HCT116 (cell line): Measurements from ENCODE around the gene VTI1A. TPM values are rescaled to one million over a fixed set of nuclear protein-coding genes. Genes with fewer than 3 reads are reported as not detected.

Source experiments
- ATAC-seq: fragments of 200-7000 bp; cut with Tn5 transposase; 2 replicates; pipeline ENCODE4 v1.9.1; 2020; ENCODE audit warnings: mild to moderate bottlenecking, moderate library complexity
- BruUV-seq: library from RNA; stranded (reverse); fragments of 400-500 nt; replicated peaks from 2 replicates; lab custom pipeline; 2021; lab: Mats Ljungman, UMichigan
- CTCF ChIA-PET: fragments of 300-600 bp; sonication (Branson Sonifier 250); formaldehyde crosslinking; loops from one replicate; lab custom pipeline; 2021; ENCODE audit warnings: antibody characterized with exemption; lab: Charles Lee
- POLR2A ChIA-PET: fragments of 300-600, 350-600 bp; sonication (Branson Sonifier 250); formaldehyde crosslinking; loops from one replicate; lab custom pipeline; 2021; ENCODE audit warnings: antibody characterized with exemption; lab: Charles Lee
- RAD21 ChIA-PET, 2 experiments: fragments of 300-600 bp; sonication (Branson Sonifier 250); formaldehyde crosslinking; loops; one replicate each; lab custom pipeline; 2023; ENCODE audit warnings: low total read pairs in 2 of 2; ENCODE audit not compliant: uncharacterized antibody in 2 of 2, unreplicated experiment in 2 of 2, low non-redundant PET in 1 of 2; lab: Charles Lee
- DNase-seq: peaks from one replicate; pipeline ENCODE4 v3.0.0-alpha.2; 2010; ENCODE audit warnings: low read depth, low spot score
- H2AFZ ChIP-seq: fragments of 200-600 bp; shearing (Covaris generic), sonication (generic); 2 replicates; pipeline ENCODE4 v1.6.1; 2017; ENCODE audit warnings: low read depth, mixed run types, mixed read lengths, antibody characterized with exemption, low read length; ENCODE audit not compliant: poor library complexity, severe bottlenecking
- H3K27ac ChIP-seq: 2 replicates; pipeline ENCODE4 v1.5.1; 2012; ENCODE audit warnings: low read depth, low read length
- H3K27me3 ChIP-seq: fragments of 200-600 bp; sonication (generic); 2 replicates; pipeline ENCODE4 v1.6.1; 2016; ENCODE audit warnings: mixed run types, low read length, mixed read lengths; ENCODE audit not compliant: insufficient read depth
- H3K36me3 ChIP-seq, 2 experiments: fragments of 200-500 bp in 1 of 2; fragments of 200-600 bp in 1 of 2; sonication (Bioruptor generic) in 1 of 2; sonication (generic) in 1 of 2; 2 replicates each; pipeline versions ENCODE4 v1.5.1 to v1.6.1; 2014 to 2016; ENCODE audit warnings: low read length in 2 of 2, inconsistent platforms in 1 of 2, mixed read lengths in 1 of 2, mixed run types in 1 of 2; ENCODE audit not compliant: insufficient read depth in 2 of 2, control insufficient read depth in 1 of 2
- H3K4me1 ChIP-seq, 2 experiments: fragments of 200-600 bp in 1 of 2; sonication (generic) in 1 of 2; 2 replicates each; pipeline versions ENCODE4 v1.5.1 to v1.6.1; 2012 to 2017; ENCODE audit warnings: low read length in 2 of 2, inconsistent platforms in 1 of 2, mild to moderate bottlenecking in 1 of 2, mixed read lengths in 1 of 2, mixed run types in 1 of 2, moderate library complexity in 1 of 2; ENCODE audit not compliant: insufficient read depth in 2 of 2, control insufficient read depth in 1 of 2
- H3K4me2 ChIP-seq: fragments of 200-600 bp; sonication (generic); 2 replicates; pipeline ENCODE4 v1.6.1; 2017; ENCODE audit warnings: mixed run types, low read length, mixed read lengths
- H3K4me3 ChIP-seq, 2 experiments: fragments of 200-600 bp in 1 of 2; sonication (generic) in 1 of 2; replicated peaks in 1 of 2; 2 replicates each; pipeline ENCODE4 v1.5.1; 2011 to 2016; ENCODE audit warnings: low read length in 2 of 2, control low read depth in 1 of 2, low read depth in 1 of 2, mild to moderate bottlenecking in 1 of 2, mixed read lengths in 1 of 2, mixed run types in 1 of 2
- H3K79me2 ChIP-seq: fragments of 200-600 bp; sonication (generic); 2 replicates; pipeline ENCODE4 v1.6.1; 2017; ENCODE audit warnings: mild to moderate bottlenecking, mixed run types, low read length, moderate library complexity, mixed read lengths; ENCODE audit not compliant: insufficient read depth
- H3K9ac ChIP-seq: fragments of 200-600 bp; sonication (generic); 2 replicates; pipeline ENCODE4 v1.6.1; 2016; ENCODE audit warnings: low read length, mixed read lengths
- H3K9me2 ChIP-seq: fragments of 200-600 bp; sonication (generic), shearing (Covaris generic); 2 replicates; pipeline ENCODE4 v1.6.1; 2017; ENCODE audit warnings: mixed run types, mild to moderate bottlenecking, moderate library complexity; ENCODE audit not compliant: insufficient read depth
- H3K9me3 ChIP-seq, 2 experiments: fragments of 200-500 bp in 1 of 2; fragments of 200-600 bp in 1 of 2; sonication (Bioruptor generic) in 1 of 2; sonication (generic) in 1 of 2; 2 replicates each; pipeline ENCODE4 v1.6.1; 2014 to 2017; ENCODE audit warnings: low read length in 2 of 2, mixed read lengths in 2 of 2, inconsistent platforms in 1 of 2, low read depth in 1 of 2, mild to moderate bottlenecking in 1 of 2, mixed run types in 1 of 2, moderate library complexity in 1 of 2; ENCODE audit not compliant: control insufficient read depth in 1 of 2, insufficient read depth in 1 of 2
- H4K20me1 ChIP-seq: fragments of 200-600 bp; sonication (generic), shearing (Covaris generic); 2 replicates; pipeline ENCODE4 v1.6.1; 2017; ENCODE audit warnings: mixed run types, mild to moderate bottlenecking, moderate library complexity; ENCODE audit not compliant: insufficient read depth
- CTCF ChIP-seq, 3 experiments: fragments of 200-600 bp in 1 of 3; sonication (generic) in 1 of 3; IDR thresholded peaks in 2 of 3; conservative IDR thresholded peaks in 1 of 3; 2 replicates each; pipeline ENCODE4 v1.5.1; 2012 to 2017; ENCODE audit warnings: low read depth in 2 of 3, low read length in 2 of 3, antibody characterized with exemption in 1 of 3, borderline replicate concordance in 1 of 3, control low read depth in 1 of 3, mild to moderate bottlenecking in 1 of 3, mixed read lengths in 1 of 3, mixed run types in 1 of 3, moderate library complexity in 1 of 3; ENCODE audit not compliant: insufficient read depth in 1 of 3
- JUND ChIP-seq: IDR thresholded peaks from 2 replicates; pipeline ENCODE4 v1.6.1; 2012
- MAX ChIP-seq: IDR thresholded peaks from 2 replicates; pipeline ENCODE4 v1.6.1; 2012
- RAD21 ChIP-seq: IDR thresholded peaks from 2 replicates; pipeline ENCODE4 v1.6.1; 2012; ENCODE audit warnings: low read depth, mild to moderate bottlenecking
- SIN3A ChIP-seq: IDR thresholded peaks from 2 replicates; pipeline ENCODE4 v1.6.1; 2012; ENCODE audit warnings: low read depth
- SRF ChIP-seq: IDR thresholded peaks from 2 replicates; pipeline ENCODE4 v1.6.1; 2012; ENCODE audit warnings: low read depth
- TCF7L2 ChIP-seq: IDR thresholded peaks from 2 replicates; pipeline ENCODE4 v1.7.0; 2011; ENCODE audit warnings: borderline replicate concordance, inconsistent platforms; ENCODE audit not compliant: insufficient read depth, insufficient read length; ENCODE audit errors: extremely low read depth
- ZFX ChIP-seq: fragments of 450-650 bp; IDR thresholded peaks from 2 replicates; pipeline ENCODE4 v1.6.1; 2017
- ZNF274 ChIP-seq: fragments of 200-500 bp; sonication (Bioruptor generic); IDR thresholded peaks from 2 replicates; pipeline ENCODE4 v1.6.1; 2014; ENCODE audit warnings: mild to moderate bottlenecking, low read depth, low read length, inconsistent platforms
- intact Hi-C: fragments of 100-400 bp; cut with micrococcal nuclease; formaldehyde crosslinking; loops from 2 replicates; pipeline ENCODE4 v1.10.0; 2022
- total RNA-seq: library from RNA; stranded (reverse); gene quantifications from one replicate; pipeline ENCODE4 v1.2.1, GENCODE V29; 2021; ENCODE audit not compliant: unreplicated experiment

VTI1A gene
- total RNA-seq, 1 experiment from 2014 or later = 80.7 TPM

DNA sequence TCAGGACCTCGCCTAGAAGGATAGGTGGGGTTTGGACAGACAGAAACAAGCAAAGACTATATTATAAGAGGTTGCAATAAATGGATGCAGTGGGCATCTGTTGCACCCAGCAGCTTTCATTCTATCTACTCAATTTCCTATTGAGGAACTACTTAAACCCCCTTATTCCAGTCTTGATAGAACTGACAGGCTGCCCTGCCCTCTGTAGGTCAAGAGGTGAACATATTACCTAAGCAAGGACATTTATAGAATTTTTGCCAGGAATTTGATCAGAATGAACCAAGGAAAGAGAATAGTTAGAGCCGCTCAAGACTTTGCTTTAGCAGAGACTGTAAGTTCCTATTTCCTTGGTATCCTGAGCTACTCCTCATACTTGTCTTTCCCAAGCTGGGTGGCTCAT is 9.5 kb downstream of the VTI1A start:
- no peak overlapping the region for H2AFZ ChIP-seq
- POLR2A ChIA-PET = no interaction called here
- H3K27ac ChIP-seq = no peak overlapping the region
- CTCF ChIA-PET = interaction anchor here (1.0 to 1.9 kb wide), 2 partner anchors 16 to 17 kb away, joined by 4 to 8 read pairs; no protein-coding TSS in a partner anchor
- intact Hi-C loops = no loop called here
- no peak overlapping the region for H3K4me3 ChIP-seq
- ATAC-seq (peak; percentile 57), DNase-seq (no peak)
- no TSS peak for BruUV-seq
- no peaks in the 10 kb centered on the region for H3K27me3 ChIP-seq
- peaks cover 0 to 10% of the 10 kb centered on the region in 2 experiments; a peak in 2 of 4 replicates for H3K36me3 ChIP-seq
- H3K9ac ChIP-seq = no peak overlapping the region
- H3K9me3 ChIP-seq = no peaks in the 10 kb centered on the region
- H3K79me2 ChIP-seq = peaks cover 93% of the 10 kb centered on the region
- H3K4me2 ChIP-seq = no peak overlapping the region
- no peaks in the 10 kb centered on the region for H3K9me2 ChIP-seq
- no peaks in the 10 kb centered on the region for H4K20me1 ChIP-seq
- TF ChIP-seq MAX (no peak), JUND (no peak), ZNF274 (no peak), RAD21 (peak; percentile 43), CTCF (IDR thresholded peaks at IDR 0.05 in 2 of 3, conservative IDR thresholded peaks at IDR 0.05 in 1 of 3; ENCODE audit: borderline replicate concordance in 1 of 3, insufficient read depth in 1 of 3, low read depth in 2 of 3, low read length in 2 of 3) (peak; percentile 9 to 43 (median 30); a peak in 3 of 6 replicates)
- TF ChIP-seq, all 23 proteins: peak for 2
- peaks cover 0 to 29% of the 10 kb centered on the region in 2 experiments; a peak in 2 of 4 replicates for H3K4me1 ChIP-seq
- RAD21 ChIA-PET = no interaction called here

DNA sequence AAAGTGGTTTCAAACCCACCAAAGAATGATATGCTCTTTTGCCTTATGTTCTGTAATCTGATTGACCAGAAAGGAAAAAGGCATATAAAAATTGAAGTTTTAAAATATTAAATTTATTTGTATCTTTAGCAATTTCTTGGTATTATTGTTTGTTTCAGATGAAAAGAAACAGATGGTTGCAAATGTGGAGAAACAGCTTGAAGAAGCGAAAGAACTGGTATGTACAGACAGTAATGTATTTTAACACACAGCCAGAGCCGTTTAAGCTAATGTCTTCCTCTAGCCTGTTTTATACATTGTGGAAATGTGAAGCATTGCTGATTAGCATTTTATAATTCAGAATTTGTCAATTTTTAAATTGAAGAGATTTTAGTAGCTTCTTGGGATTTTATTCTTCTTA is 13.4 kb downstream of the VTI1A start:
- peaks cover 11 to 23% of the 10 kb centered on the region in 2 experiments for H3K36me3 ChIP-seq
- no peak overlapping the region for H2AFZ ChIP-seq
- no peak for ATAC-seq
- peaks cover 63% of the 10 kb centered on the region for H3K79me2 ChIP-seq
- TF ChIP-seq TCF7L2 (no peak), SRF (0 out of 2 replicates have a peak, but pooled peaks have one; percentile 11), SIN3A (no peak), ZFX (no peak)
- TF ChIP-seq, all 23 proteins: peak for 1
- RAD21 ChIA-PET = no interaction called here
- H3K4me1 ChIP-seq = peaks cover 0 to 24% of the 10 kb centered on the region in 2 experiments; a peak in 2 of 4 replicates
- no peak overlapping the region for H3K4me2 ChIP-seq
- H3K9ac ChIP-seq = no peak overlapping the region
- no peaks in the 10 kb centered on the region for H3K9me2 ChIP-seq
- no peaks in the 10 kb centered on the region for H3K27me3 ChIP-seq
- no peak overlapping the region for H3K4me3 ChIP-seq
- CTCF ChIA-PET = interaction anchor here (3.0 kb wide), 1 partner anchor 12 kb away, joined by 20 read pairs; no protein-coding TSS in a partner anchor
- H3K27ac ChIP-seq = no peak overlapping the region
- TSS peak; percentile 85 for BruUV-seq
- H4K20me1 ChIP-seq = no peaks in the 10 kb centered on the region
- no peaks in the 10 kb centered on the region for H3K9me3 ChIP-seq
- POLR2A ChIA-PET = no interaction called here
- intact Hi-C loops = no loop called here
- DNase-seq = no peak
